K562 treated with DMSO at 1 percent for 24 hours (cell line): Measurements from ENCODE around the gene ZNF222. TPM values are rescaled to one million over a fixed set of nuclear protein-coding genes. Genes with fewer than 3 reads are reported as not detected.

Experiments
- total RNA-seq: library from RNA; unstranded; fragments of 300-600 nt; gene quantifications from 2 replicates; pipeline ENCODE4 v1.2.3, GENCODE V29; 2022; ENCODE audit warnings: low read depth; ENCODE audit not compliant: insufficient read depth

Gene ZNF222
- 2.1 and 3.5 TPM in 2 replicates for total RNA-seq

GRCh38 chr19:44025217-44025936 is at the start of gene ZNF222:
Gene ZNF222, plus strand, starts transcription at chr19:44025379. Its CDS starts 58 bp downstream, at chr19:44025437.

GRCh38 chr19:43983912-43984686 is 41.1 kb upstream of the ZNF222 start, which contains the start of gene ZNF155:
Gene ZNF155, plus strand, starts transcription at chr19:43984188. Its CDS starts 4,356 bp downstream, at chr19:43988544.

GRCh38 chr19:44002566-44003460 is 22.4 kb upstream of the ZNF222 start, which contains the start of gene ZNF230:
Gene ZNF230, plus strand, starts transcription at chr19:44002957. Its CDS starts 4,122 bp downstream, at chr19:44007079.

GRCh38 chr19:44051650-44052402 is 26.6 kb downstream of the ZNF222 start, which contains the start of gene ZNF223:
Gene ZNF223, plus strand, starts transcription at chr19:44052036. Its CDS starts 3,141 bp downstream, at chr19:44055177.

GRCh38 chr19:44071824-44072542 is 46.8 kb downstream of the ZNF222 start, which contains the start of gene ZNF284:
Gene ZNF284, plus strand, starts transcription at chr19:44072159. Its CDS starts 4,231 bp downstream, at chr19:44076390.

Other genes with a start within 250 kb of the ZNF222 start
- gene KCNN4, start 244.4 kb upstream of the ZNF222 start, total RNA-seq = 9.6 and 13.3 TPM in 2 replicates
- gene LYPD5, start 222.9 kb upstream of the ZNF222 start, total RNA-seq = 0.42 and 0.65 TPM in 2 replicates
- 2.8 and 4.5 TPM in 2 replicates for gene ZNF283, start 198.1 kb upstream of the ZNF222 start, total RNA-seq
- gene ZNF404, start 141.4 kb upstream of the ZNF222 start, total RNA-seq = 0.95 and 3.1 TPM in 2 replicates
- gene ZNF45, start 90.1 kb upstream of the ZNF222 start, total RNA-seq = 3.9 and 6.3 TPM in 2 replicates
- 0.38 and 0.61 TPM in 2 replicates for gene ZNF221, start 74.2 kb upstream of the ZNF222 start, total RNA-seq
- 0.46 TPM in 1 of 2 replicates, not detected in the other for gene ZNF155, start 41.2 kb upstream of the ZNF222 start, total RNA-seq
- gene ZNF230, start 22.4 kb upstream of the ZNF222 start, total RNA-seq = 0.96 and 1.4 TPM in 2 replicates
- gene ZNF223, start 26.7 kb downstream of the ZNF222 start, total RNA-seq = 1.5 and 1.6 TPM in 2 replicates
- gene ZNF284, start 46.8 kb downstream of the ZNF222 start, total RNA-seq = 0.27 TPM in 1 of 2 replicates, not detected in the other
- gene ZNF224, start 69.0 kb downstream of the ZNF222 start, total RNA-seq = 4.0 and 8.9 TPM in 2 replicates
- 1.1 and 2.1 TPM in 2 replicates for gene ZNF225, start 88.0 kb downstream of the ZNF222 start, total RNA-seq
- gene ZNF234, start 116.2 kb downstream of the ZNF222 start, total RNA-seq = 0.76 and 1.4 TPM in 2 replicates
- gene ZNF226, start 139.7 kb downstream of the ZNF222 start, total RNA-seq = 8.8 and 10.9 TPM in 2 replicates
- 7.1 and 10.7 TPM in 2 replicates for gene ZNF227, start 187.2 kb downstream of the ZNF222 start, total RNA-seq
- gene ZNF233, start 234.5 kb downstream of the ZNF222 start, total RNA-seq = 0.71 and 1.4 TPM in 2 replicates